ENCODE results near the gene RAD51AP1. TPM values are rescaled to one million over a fixed set of nuclear protein-coding genes. Genes with fewer than 3 reads are reported as not detected.
A peak's percentile ranks its signal among the peaks of the same experiment; 100 is the strongest.

Gene RAD51AP1
- polyA plus RNA-seq, 2 of the 4 experiments (the other 2 are of a cell fraction) = 30.6 to 56.7 TPM

DNA sequence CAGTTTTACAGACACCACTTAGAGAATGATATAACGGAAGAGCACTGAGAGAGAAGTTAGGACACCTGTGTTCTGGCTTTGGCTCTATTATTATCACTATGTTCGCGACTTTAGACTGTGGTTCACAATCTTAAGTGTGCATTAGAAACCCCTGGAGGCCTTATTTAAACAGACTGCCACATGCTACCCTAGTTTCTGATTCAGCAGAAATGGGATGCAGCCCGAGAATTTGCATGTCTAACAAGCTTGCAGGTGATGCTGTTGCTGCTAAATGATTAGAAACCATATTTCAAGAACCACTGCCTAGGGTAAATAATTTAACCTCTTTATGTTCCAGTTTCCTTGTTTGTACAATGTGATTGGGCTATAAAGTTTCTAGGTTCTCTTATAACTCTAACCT, 3.6 kb upstream of the RAD51AP1 start:
- no peak for FAIRE-seq

DNA sequence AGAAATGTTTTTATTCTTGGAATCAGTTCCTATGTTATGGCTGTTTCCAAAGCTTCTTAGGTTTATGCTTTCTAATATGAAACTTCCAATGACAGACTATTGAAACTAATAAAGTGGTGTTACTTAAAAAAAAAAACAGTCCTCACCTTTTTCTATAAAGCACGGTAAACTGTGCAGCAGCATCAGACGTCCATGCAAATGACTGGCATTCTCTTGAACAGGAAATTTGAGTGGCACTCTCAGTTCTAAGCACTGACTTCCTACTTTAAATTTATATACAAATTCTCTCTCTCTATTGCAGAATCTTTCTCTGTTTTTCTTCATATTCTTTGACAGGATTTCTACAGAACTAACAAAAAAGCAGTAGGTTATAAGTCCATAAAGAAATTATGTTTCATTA, 2.8 kb upstream of the RAD51AP1 start:
- Histone ChIP-seq H3K4me3 (no peak overlapping the region), H3K27ac (no peak overlapping the region), H3K9me3 (no peaks in the 10 kb centered on the region), H3K4me2 (no peak overlapping the region), H3K4me1 (peaks cover 16% of the 10 kb centered on the region)
- DNase-seq (ENCODE audit: low read depth in 1 of 2, low spot score in 1 of 2) (no peak), FAIRE-seq (no peak), ATAC-seq (no peak)
- POLR2A ChIA-PET = no interaction called here
- WGBS (ENCODE audit: missing lambda C conversion rate) = 61% methylated on average over 2 of the region's 2 CpGs
- CTCF ChIA-PET = no interaction called here
- TF ChIP-seq, protein P1, sequence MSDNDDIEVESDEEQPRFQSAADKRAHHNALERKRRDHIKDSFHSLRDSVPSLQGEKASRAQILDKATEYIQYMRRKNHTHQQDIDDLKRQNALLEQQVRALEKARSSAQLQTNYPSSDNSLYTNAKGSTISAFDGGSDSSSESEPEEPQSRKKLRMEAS (IDR thresholded peaks at IDR 0.05) = no peak
- no peak for TF ChIP-seq NFE2L2 (conservative IDR thresholded peaks at IDR 0.05; ENCODE audit: low read length)
- TF ChIP-seq EP300 (IDR thresholded peaks at IDR 0.05) = no peak
- no peak for TF ChIP-seq KDM5A (IDR thresholded peaks at IDR 0.05)
- no peak for TF ChIP-seq HOXA7 (CRISPR knock-in tag; IDR thresholded peaks at IDR 0.05)

More for the DNA sequence above, 3.6 kb upstream of the RAD51AP1 start:
- 89% methylated on average over 4 of the region's 4 CpGs for WGBS (ENCODE audit: missing lambda C conversion rate)
- TF ChIP-seq CHD4 (IDR thresholded peaks at IDR 0.05; ENCODE audit: borderline replicate concordance) (no peak), CBX8 (IDR thresholded peaks at IDR 0.05) (no peak), E2F6 (IDR thresholded peaks at IDR 0.05; ENCODE audit: borderline replicate concordance, low read depth) (no peak), MYC (IDR thresholded peaks at IDR 0.05; ENCODE audit: borderline replicate concordance, low read length) (no peak)
- DNase-seq (ENCODE audit: low read depth in 1 of 2, low spot score in 1 of 2) = no peak
- ATAC-seq = no peak
- H3K4me3 ChIP-seq = no peak overlapping the region
- peaks cover 14% of the 10 kb centered on the region for H3K4me1 ChIP-seq
- no peak overlapping the region for H3K4me2 ChIP-seq
- no peaks in the 10 kb centered on the region for H3K9me3 ChIP-seq
- CTCF ChIA-PET = interaction anchor here (1.0 kb wide), 1 partner anchor 8 kb away, joined by 3 read pairs; no protein-coding TSS in a partner anchor
- H3K27ac ChIP-seq = no peak overlapping the region
- POLR2A ChIA-PET = no interaction called here

DNA sequence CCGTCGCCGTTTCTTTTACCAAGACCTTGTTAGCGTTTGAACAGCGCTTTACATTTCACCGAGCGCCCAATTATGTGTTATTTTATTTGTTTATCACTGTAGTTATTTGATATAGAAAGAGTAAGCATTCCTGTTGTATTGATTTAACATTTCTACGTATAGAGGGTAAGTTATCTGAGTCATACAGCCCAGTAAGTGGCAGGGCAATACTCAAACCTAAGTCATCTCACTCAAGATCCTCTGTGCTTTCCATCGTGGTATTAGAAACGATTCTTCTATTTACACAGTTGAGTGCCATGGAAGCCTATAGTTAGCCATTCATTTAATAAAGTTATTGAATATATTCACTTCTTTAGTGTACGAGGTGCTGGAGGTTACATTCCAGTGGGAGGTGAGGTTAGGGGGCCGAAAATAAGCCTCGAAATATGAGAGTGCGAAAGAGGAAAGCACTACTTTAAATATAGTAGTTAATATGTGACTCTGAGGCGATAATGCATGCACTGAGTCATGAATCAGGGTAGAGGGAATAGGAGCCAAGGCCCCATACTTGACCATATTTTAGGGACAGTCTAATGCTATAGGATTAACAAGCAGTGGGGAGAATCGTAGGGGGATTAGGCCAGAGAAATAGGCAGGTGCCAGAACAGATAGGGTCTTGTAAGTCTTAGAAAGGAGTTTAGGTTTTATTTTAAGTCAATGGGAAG, 629 bp downstream of the RAD51AP1 start:
- Histone ChIP-seq H3K4me1 (peaks cover 16% of the 10 kb centered on the region), H3K4me2 (peak overlapping the region; percentile 88), H3K27ac (peak overlapping the region; percentile 96 to 97), H3K9me3 (no peaks in the 10 kb centered on the region), H3K4me3 (peak overlapping the region; percentile 68)
- DNase-seq (ENCODE audit: low read depth in 1 of 2, low spot score in 1 of 2) (no peak), FAIRE-seq (no peak), ATAC-seq (no peak)
- TF ChIP-seq FOSL2 (IDR thresholded peaks at IDR 0.05) = no peak
- TF ChIP-seq FOSL2 (CRISPR knock-in tag; IDR thresholded peaks at IDR 0.05) = no peak
- no peak for TF ChIP-seq HOXB5 (CRISPR knock-in tag; IDR thresholded peaks at IDR 0.05)
- TF ChIP-seq HDAC2 (IDR thresholded peaks at IDR 0.05) = no peak
- TF ChIP-seq PHF8 (IDR thresholded peaks at IDR 0.05; ENCODE audit: borderline replicate concordance, low read depth) = no peak; the same call in 1 of the 2 replicates
- no peak for TF ChIP-seq HOXB13 (CRISPR knock-in tag; IDR thresholded peaks at IDR 0.05; ENCODE audit: low read depth)
- TF ChIP-seq CBX2 (IDR thresholded peaks at IDR 0.05; ENCODE audit: borderline replicate concordance, low read depth) = no peak
- TF ChIP-seq RAD21 (conservative IDR thresholded peaks at IDR 0.05 in 1 of 2, IDR thresholded peaks at IDR 0.05 in 1 of 2) = no peak
- no peak for TF ChIP-seq EP300 (IDR thresholded peaks at IDR 0.05)
- TF ChIP-seq, protein P2, sequence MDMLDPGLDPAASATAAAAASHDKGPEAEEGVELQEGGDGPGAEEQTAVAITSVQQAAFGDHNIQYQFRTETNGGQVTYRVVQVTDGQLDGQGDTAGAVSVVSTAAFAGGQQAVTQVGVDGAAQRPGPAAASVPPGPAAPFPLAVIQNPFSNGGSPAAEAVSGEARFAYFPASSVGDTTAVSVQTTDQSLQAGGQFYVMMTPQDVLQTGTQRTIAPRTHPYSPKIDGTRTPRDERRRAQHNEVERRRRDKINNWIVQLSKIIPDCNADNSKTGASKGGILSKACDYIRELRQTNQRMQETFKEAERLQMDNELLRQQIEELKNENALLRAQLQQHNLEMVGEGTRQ (IDR thresholded peaks at IDR 0.05) = no peak
- TF ChIP-seq MYC (IDR thresholded peaks at IDR 0.05; ENCODE audit: borderline replicate concordance, low read length) = no peak
- TF ChIP-seq FOSB (CRISPR knock-in tag; IDR thresholded peaks at IDR 0.05) = no peak
- TF ChIP-seq TP53 (CRISPR knock-in tag; IDR thresholded peaks at IDR 0.05) = no peak
- 4% methylated on average over 16 of the region's 16 CpGs for WGBS (ENCODE audit: missing lambda C conversion rate)
- CTCF ChIA-PET = no interaction called here
- POLR2A ChIA-PET = no interaction called here

All from A549 (cell line).